Gastroesophageal sphincter (tissue), 4 donors: ENCODE data around the gene INO80E. TPM values are rescaled to one million over a fixed set of nuclear protein-coding genes. Genes with fewer than 3 reads are reported as not detected.

Source experiments
- ATAC-seq: fragments of 150-250 bp; one replicate; pipeline ENCODE4 v1.9.1; 2016; ENCODE audit warnings: mild to moderate bottlenecking, moderate library complexity
- H3K27ac ChIP-seq, 4 donors: fragments of 200-600 bp; sonication (generic) in 3 of 4; 1 replicate in 3 of 4; 2 replicates in 1 of 4; pipeline ENCODE4 v1.5.1; 2016 to 2019
- H3K27me3 ChIP-seq: fragments of 200-600 bp; sonication (generic); one replicate; pipeline ENCODE4 v1.5.1; 2019
- H3K36me3 ChIP-seq, 2 donors: fragments of 200-600 bp; sonication (generic); one replicate each; pipeline ENCODE4 v1.5.1; 2019; ENCODE audit warnings: control low read depth in 1 of 2
- H3K4me1 ChIP-seq, 3 donors: fragments of 200-600 bp; sonication (generic); 1 replicate in 2 of 3; 2 replicates in 1 of 3; pipeline ENCODE4 v1.5.1; 2016 to 2019; ENCODE audit warnings: control low read depth in 2 of 3
- H3K4me3 ChIP-seq, 2 donors: fragments of 200-600 bp; sonication (generic); one replicate each; pipeline ENCODE4 v1.5.1; 2019; ENCODE audit warnings: mild to moderate bottlenecking in 1 of 2, moderate library complexity in 1 of 2
- H3K9me3 ChIP-seq, 3 donors: fragments of 200-600 bp; sonication (generic); one replicate each; pipeline ENCODE4 v1.5.1; 2017 to 2019; ENCODE audit warnings: control low read depth in 2 of 3
- EP300 ChIP-seq: sonication (generic); formaldehyde crosslinking; IDR thresholded peaks from one replicate; pipeline ENCODE4 v1.6.1; 2017; ENCODE audit warnings: antibody characterized with exemption, mild to moderate bottlenecking
- POLR2A ChIP-seq, 2 donors: fragments of 450-650 bp; IDR thresholded peaks; one replicate each; pipeline ENCODE4 v1.6.1; 2017; ENCODE audit warnings: antibody characterized with exemption in 2 of 2, mild to moderate bottlenecking in 2 of 2, moderate library complexity in 1 of 2
- POLR2AphosphoS5 ChIP-seq: sonication (generic); formaldehyde crosslinking; IDR thresholded peaks from one replicate; pipeline ENCODE4 v1.6.1; 2017; ENCODE audit warnings: antibody characterized with exemption
- WGBS, 2 donors: methylation state at CpG; one replicate each; pipeline ENCODE4 v1.1.5; 2018; ENCODE audit warnings: low coverage in 1 of 2; 5-methylcytosine and 5-hydroxymethylcytosine counted together
- total RNA-seq, 4 donors: library from RNA; depleted of rRNA; stranded (reverse); fragments of >200 nt; gene quantifications; one replicate each; pipeline ENCODE4 v1.1.0, GENCODE V29; 2016
- TF ChIP-seq, protein P1 (sequence below), 4 experiments: fragments of 200-600 bp in 2 of 4; fragments of 450-650 bp in 2 of 4; sonication (generic) in 1 of 4; IDR thresholded peaks; one replicate each; pipeline ENCODE4 v1.5.1; 2017 to 2019; ENCODE audit warnings: antibody characterized with exemption in 4 of 4, mild to moderate bottlenecking in 2 of 4, moderate library complexity in 2 of 4

Gene INO80E
- total RNA-seq, 4 donors from 2014 or later = 40.9 to 82.2 (median 74.4) TPM

DNA sequence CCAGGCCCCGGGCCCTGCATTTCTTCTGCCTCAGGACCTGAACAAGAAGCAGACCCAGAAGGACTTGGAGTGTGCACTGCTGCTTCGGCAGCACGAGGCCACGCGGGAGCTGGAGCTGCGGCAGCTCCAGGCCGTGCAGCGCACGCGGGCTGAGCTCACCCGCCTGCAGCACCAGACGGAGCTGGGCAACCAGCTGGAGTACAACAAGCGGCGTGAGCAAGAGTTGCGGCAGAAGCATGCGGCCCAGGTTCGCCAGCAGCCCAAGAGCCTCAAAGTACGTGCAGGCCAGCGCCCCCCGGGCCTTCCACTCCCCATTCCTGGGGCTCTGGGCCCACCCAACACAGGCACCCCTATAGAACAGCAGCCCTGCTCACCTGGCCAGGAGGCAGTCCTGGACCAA, 9.8 kb upstream of the INO80E start:
- TF ChIP-seq POLR2A (IDR thresholded peaks at IDR 0.05) (no peak), EP300 (no peak)
- no peaks in the 10 kb centered on the region for H3K4me1 ChIP-seq
- no peaks in the 10 kb centered on the region for H3K27me3 ChIP-seq
- H3K36me3 ChIP-seq = peaks cover 0 to 100% of the 10 kb centered on the region in 2 donors
- H3K9me3 ChIP-seq = no peaks in the 10 kb centered on the region
- ATAC-seq = no peak
- H3K27ac ChIP-seq = no peak overlapping the region
- no CpG with 5 or more reads among the region's 20 CpGs for WGBS, 2 donors
- H3K4me3 ChIP-seq = no peak overlapping the region

DNA sequence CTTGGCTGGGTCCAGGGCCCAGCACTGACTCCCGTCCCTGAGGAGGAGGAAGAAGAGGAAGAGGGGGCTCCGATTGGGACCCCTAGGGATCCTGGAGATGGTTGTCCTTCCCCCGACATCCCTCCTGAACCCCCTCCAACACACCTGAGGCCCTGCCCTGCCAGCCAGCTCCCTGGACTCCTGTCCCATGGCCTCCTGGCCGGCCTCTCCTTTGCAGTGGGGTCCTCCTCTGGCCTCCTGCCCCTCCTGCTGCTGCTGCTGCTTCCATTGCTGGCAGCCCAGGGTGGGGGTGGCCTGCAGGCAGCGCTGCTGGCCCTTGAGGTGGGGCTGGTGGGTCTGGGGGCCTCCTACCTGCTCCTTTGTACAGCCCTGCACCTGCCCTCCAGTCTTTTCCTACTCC, 9.1 kb upstream of the INO80E start:
- TF ChIP-seq POLR2AphosphoS5 (no peak), POLR2A (IDR thresholded peaks at IDR 0.05) (no peak), EP300 (no peak)
- TF ChIP-seq, protein P1, sequence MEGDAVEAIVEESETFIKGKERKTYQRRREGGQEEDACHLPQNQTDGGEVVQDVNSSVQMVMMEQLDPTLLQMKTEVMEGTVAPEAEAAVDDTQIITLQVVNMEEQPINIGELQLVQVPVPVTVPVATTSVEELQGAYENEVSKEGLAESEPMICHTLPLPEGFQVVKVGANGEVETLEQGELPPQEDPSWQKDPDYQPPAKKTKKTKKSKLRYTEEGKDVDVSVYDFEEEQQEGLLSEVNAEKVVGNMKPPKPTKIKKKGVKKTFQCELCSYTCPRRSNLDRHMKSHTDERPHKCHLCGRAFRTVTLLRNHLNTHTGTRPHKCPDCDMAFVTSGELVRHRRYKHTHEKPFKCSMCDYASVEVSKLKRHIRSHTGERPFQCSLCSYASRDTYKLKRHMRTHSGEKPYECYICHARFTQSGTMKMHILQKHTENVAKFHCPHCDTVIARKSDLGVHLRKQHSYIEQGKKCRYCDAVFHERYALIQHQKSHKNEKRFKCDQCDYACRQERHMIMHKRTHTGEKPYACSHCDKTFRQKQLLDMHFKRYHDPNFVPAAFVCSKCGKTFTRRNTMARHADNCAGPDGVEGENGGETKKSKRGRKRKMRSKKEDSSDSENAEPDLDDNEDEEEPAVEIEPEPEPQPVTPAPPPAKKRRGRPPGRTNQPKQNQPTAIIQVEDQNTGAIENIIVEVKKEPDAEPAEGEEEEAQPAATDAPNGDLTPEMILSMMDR (IDR thresholded peaks at IDR 0.05) = no peak
- WGBS, 2 donors = 60 to 89% methylated on average over 1 to 4 of the region's 5 CpGs
- Histone ChIP-seq H3K4me3 (no peak overlapping the region), H3K27ac (no peak overlapping the region), H3K27me3 (no peaks in the 10 kb centered on the region), H3K9me3 (no peaks in the 10 kb centered on the region), H3K36me3 (peaks cover 0 to 100% of the 10 kb centered on the region in 2 donors), H3K4me1 (no peaks in the 10 kb centered on the region)
- no peak for ATAC-seq

DNA sequence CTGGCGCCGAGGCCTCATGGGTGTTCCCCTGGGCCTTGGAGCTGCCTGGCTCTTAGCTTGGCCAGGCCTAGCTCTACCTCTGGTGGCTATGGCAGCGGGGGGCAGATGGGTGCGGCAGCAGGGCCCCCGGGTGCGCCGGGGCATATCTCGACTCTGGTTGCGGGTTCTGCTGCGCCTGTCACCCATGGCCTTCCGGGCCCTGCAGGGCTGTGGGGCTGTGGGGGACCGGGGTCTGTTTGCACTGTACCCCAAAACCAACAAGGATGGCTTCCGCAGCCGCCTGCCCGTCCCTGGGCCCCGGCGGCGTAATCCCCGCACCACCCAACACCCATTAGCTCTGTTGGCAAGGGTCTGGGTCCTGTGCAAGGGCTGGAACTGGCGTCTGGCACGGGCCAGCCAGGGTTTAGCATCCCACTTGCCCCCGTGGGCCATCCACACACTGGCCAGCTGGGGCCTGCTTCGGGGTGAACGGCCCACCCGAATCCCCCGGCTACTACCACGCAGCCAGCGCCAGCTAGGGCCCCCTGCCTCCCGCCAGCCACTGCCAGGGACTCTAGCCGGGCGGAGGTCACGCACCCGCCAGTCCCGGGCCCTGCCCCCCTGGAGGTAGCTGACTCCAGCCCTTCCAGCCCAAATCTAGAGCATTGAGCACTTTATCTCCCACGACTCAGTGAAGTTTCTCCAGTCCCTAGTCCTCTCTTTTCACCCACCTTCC, 8.5 kb upstream of the INO80E start:
- TF ChIP-seq EP300 = no peak
- no peak for TF ChIP-seq POLR2AphosphoS5
- TF ChIP-seq, protein P1 (IDR thresholded peaks at IDR 0.05) = no peak
- TF ChIP-seq POLR2A (IDR thresholded peaks at IDR 0.05) = no peak
- peaks cover 0 to 100% of the 10 kb centered on the region in 2 donors for H3K36me3 ChIP-seq
- ATAC-seq = no peak
- no peaks in the 10 kb centered on the region for H3K9me3 ChIP-seq
- H3K4me3 ChIP-seq = no peak overlapping the region
- H3K27me3 ChIP-seq = no peaks in the 10 kb centered on the region
- 60% methylated on average over 1 of the region's 35 CpGs; no CpG with 5 or more reads in 1 of the 2 donors for WGBS, 2 donors
- no peaks in the 10 kb centered on the region for H3K4me1 ChIP-seq
- H3K27ac ChIP-seq = no peak overlapping the region

DNA sequence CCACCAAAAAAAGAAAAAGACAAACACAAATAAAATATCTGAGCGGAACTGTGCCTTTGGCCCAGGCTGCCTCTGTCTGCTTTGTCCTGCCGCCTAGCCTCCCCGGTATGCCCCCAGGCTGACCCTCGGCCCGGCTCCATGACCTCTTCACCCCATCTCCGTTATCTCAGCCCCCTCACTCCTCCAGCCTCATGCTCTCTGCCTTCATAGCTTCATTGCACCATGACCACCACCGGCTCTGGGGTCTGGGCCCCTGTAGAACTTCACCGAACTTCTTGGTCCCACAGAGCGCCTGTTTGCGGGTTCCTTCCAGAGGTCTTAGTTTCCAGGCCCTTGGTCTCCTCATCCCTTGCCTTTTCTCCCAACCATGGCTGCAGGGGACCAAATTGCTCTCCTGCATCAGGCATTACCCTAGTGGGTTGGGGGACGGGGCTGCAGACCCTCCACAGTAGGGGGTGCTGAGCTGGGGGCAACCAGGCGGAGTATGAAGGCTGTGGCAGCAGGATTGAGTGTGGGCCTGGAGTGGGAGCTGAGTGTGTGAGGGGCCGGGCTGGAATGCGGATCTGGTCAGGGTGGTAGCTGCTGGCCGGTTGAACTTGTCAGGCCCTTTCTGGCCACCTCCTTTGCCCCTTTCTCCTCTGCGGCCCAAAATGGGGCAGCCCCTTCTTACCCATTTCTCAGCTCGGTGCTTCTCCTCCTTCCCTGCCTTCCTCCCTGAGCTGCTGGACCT, 7.5 kb upstream of the INO80E start:
- H3K27ac ChIP-seq = no peak overlapping the region
- 63 to 65% methylated on average over 8 to 9 of the region's 17 CpGs for WGBS, 2 donors
- no peak overlapping the region for H3K4me3 ChIP-seq
- H3K27me3 ChIP-seq = no peaks in the 10 kb centered on the region
- peaks cover 0 to 1% (median 0%) of the 10 kb centered on the region in 3 donors for H3K4me1 ChIP-seq
- H3K9me3 ChIP-seq = no peaks in the 10 kb centered on the region
- no peak for TF ChIP-seq POLR2AphosphoS5
- TF ChIP-seq, protein P1 (IDR thresholded peaks at IDR 0.05) = no peak
- TF ChIP-seq POLR2A (IDR thresholded peaks at IDR 0.05) = no peak
- no peak for TF ChIP-seq EP300
- H3K36me3 ChIP-seq = peaks cover 0 to 100% of the 10 kb centered on the region in 2 donors
- ATAC-seq = no peak

DNA sequence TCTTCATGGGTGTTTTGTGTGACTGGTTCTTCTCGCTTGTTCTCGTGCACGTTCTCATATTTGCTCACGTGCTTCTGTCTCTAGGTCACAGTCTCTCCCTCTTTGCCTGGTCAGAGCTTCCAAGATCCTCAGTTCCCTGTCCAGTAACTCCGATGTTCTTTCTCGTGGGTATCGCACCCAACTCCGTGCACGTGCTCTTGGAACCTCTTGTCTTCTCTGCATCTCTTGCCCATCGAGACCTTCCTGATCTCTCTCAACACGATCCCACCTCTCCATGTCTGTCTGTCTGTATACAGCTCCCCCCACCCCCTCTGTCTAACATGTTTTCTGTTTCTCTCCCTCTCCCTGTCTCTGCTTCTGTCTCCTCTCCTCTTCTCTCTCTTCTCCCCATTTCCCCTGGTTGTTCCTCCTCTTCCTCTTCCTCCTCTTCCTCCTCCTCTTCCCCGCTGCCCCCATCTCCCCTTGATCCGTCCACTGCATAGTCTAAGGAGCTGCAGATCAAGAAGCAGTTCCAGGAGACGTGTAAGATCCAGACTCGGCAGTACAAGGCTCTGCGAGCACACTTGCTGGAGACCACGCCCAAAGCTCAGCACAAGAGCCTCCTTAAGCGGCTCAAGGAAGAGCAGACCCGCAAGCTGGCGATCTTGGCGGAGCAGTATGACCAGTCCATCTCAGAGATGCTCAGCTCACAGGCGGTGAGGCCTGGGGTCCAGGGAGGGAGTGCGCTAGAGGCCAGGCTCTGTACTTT, 6.8 kb upstream of the INO80E start:
- ATAC-seq = no peak
- peaks cover 0 to 9% (median under 1%) of the 10 kb centered on the region in 3 donors for H3K4me1 ChIP-seq
- peaks cover 0 to 99% of the 10 kb centered on the region in 2 donors for H3K36me3 ChIP-seq
- TF ChIP-seq EP300 = no peak
- no peak for TF ChIP-seq POLR2A (IDR thresholded peaks at IDR 0.05)
- TF ChIP-seq, protein P1 (IDR thresholded peaks at IDR 0.05) = no peak
- no peak for TF ChIP-seq POLR2AphosphoS5
- no peak overlapping the region for H3K4me3 ChIP-seq
- WGBS, 2 donors = 75 to 80% methylated on average over 7 to 21 of the region's 23 CpGs
- H3K27me3 ChIP-seq = no peaks in the 10 kb centered on the region
- H3K27ac ChIP-seq = no peak overlapping the region
- H3K9me3 ChIP-seq = no peaks in the 10 kb centered on the region
